ENCODE measurements around the gene IPMK. TPM values are rescaled to one million over a fixed set of nuclear protein-coding genes. Genes with fewer than 3 reads are reported as not detected.

IPMK gene
- total and polyA plus RNA-seq, 9 of the 15 experiments (the other 6 are each of a cell fraction or from before 2014, with no cell fraction given): 0.98 to 4.4 (median 2.7) TPM

DNA sequence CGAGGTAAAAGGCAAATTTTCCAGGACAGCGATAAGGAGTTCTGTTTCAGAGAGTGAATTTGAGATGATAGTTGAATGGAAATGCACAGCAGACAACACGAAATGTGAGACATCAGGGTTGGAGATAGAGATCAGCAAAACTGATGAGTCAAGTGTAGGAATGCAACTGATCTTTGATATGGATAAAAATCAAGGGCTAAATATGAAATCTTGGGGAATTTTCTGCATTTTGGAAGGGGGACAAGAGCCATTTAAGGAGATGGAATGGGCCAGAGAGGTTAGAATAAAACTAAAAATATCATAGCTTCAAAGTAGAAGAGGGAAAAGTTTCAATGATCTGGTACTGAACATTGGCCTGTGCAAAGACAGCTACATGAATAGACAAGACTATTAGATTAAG, 12.8 kb upstream of the IPMK start (continued):
- TF ChIP-seq, protein P1, sequence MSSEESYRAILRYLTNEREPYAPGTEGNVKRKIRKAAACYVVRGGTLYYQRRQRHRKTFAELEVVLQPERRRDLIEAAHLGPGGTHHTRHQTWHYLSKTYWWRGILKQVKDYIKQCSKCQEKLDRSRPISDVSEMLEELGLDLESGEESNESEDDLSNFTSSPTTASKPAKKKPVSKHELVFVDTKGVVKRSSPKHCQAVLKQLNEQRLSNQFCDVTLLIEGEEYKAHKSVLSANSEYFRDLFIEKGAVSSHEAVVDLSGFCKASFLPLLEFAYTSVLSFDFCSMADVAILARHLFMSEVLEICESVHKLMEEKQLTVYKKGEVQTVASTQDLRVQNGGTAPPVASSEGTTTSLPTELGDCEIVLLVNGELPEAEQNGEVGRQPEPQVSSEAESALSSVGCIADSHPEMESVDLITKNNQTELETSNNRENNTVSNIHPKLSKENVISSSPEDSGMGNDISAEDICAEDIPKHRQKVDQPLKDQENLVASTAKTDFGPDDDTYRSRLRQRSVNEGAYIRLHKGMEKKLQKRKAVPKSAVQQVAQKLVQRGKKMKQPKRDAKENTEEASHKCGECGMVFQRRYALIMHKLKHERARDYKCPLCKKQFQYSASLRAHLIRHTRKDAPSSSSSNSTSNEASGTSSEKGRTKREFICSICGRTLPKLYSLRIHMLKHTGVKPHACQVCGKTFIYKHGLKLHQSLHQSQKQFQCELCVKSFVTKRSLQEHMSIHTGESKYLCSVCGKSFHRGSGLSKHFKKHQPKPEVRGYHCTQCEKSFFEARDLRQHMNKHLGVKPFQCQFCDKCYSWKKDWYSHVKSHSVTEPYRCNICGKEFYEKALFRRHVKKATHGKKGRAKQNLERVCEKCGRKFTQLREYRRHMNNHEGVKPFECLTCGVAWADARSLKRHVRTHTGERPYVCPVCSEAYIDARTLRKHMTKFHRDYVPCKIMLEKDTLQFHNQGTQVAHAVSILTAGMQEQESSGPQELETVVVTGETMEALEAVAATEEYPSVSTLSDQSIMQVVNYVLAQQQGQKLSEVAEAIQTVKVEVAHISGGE (CRISPR knock-in tag; IDR thresholded peaks at IDR 0.05): no peak
- TF ChIP-seq DPF2 (IDR thresholded peaks at IDR 0.05): peak; percentile 41; the same call in 1 of the 2 replicates
- TF ChIP-seq, protein P2, sequence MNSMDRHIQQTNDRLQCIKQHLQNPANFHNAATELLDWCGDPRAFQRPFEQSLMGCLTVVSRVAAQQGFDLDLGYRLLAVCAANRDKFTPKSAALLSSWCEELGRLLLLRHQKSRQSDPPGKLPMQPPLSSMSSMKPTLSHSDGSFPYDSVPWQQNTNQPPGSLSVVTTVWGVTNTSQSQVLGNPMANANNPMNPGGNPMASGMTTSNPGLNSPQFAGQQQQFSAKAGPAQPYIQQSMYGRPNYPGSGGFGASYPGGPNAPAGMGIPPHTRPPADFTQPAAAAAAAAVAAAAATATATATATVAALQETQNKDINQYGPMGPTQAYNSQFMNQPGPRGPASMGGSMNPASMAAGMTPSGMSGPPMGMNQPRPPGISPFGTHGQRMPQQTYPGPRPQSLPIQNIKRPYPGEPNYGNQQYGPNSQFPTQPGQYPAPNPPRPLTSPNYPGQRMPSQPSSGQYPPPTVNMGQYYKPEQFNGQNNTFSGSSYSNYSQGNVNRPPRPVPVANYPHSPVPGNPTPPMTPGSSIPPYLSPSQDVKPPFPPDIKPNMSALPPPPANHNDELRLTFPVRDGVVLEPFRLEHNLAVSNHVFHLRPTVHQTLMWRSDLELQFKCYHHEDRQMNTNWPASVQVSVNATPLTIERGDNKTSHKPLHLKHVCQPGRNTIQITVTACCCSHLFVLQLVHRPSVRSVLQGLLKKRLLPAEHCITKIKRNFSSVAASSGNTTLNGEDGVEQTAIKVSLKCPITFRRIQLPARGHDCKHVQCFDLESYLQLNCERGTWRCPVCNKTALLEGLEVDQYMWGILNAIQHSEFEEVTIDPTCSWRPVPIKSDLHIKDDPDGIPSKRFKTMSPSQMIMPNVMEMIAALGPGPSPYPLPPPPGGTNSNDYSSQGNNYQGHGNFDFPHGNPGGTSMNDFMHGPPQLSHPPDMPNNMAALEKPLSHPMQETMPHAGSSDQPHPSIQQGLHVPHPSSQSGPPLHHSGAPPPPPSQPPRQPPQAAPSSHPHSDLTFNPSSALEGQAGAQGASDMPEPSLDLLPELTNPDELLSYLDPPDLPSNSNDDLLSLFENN (IDR thresholded peaks at IDR 0.05; ENCODE audit: low read depth in 2 of 2, low read length in 2 of 2): no peak
- peak; percentile 29; the same call in 1 of the 2 replicates for TF ChIP-seq ARID1B (IDR thresholded peaks at IDR 0.05)
- TF ChIP-seq ZFP1 (CRISPR knock-in tag; IDR thresholded peaks at IDR 0.05): no peak
- TF ChIP-seq TARDBP (IDR thresholded peaks at IDR 0.05): no peak
- peak; percentile 39; the same call in 1 of the 2 replicates for TF ChIP-seq NFE2 (IDR thresholded peaks at IDR 0.05; ENCODE audit: low read depth)
- TF ChIP-seq, protein P3, sequence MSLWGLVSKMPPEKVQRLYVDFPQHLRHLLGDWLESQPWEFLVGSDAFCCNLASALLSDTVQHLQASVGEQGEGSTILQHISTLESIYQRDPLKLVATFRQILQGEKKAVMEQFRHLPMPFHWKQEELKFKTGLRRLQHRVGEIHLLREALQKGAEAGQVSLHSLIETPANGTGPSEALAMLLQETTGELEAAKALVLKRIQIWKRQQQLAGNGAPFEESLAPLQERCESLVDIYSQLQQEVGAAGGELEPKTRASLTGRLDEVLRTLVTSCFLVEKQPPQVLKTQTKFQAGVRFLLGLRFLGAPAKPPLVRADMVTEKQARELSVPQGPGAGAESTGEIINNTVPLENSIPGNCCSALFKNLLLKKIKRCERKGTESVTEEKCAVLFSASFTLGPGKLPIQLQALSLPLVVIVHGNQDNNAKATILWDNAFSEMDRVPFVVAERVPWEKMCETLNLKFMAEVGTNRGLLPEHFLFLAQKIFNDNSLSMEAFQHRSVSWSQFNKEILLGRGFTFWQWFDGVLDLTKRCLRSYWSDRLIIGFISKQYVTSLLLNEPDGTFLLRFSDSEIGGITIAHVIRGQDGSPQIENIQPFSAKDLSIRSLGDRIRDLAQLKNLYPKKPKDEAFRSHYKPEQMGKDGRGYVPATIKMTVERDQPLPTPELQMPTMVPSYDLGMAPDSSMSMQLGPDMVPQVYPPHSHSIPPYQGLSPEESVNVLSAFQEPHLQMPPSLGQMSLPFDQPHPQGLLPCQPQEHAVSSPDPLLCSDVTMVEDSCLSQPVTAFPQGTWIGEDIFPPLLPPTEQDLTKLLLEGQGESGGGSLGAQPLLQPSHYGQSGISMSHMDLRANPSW (CRISPR knock-in tag; IDR thresholded peaks at IDR 0.05): no peak
- TF ChIP-seq ETV1 (tag; conservative IDR thresholded peaks at IDR 0.05; ENCODE audit: low read depth): no peak
- no peak for TF ChIP-seq RFX7 (CRISPR knock-in tag; IDR thresholded peaks at IDR 0.05)
- TF ChIP-seq, protein P4, sequence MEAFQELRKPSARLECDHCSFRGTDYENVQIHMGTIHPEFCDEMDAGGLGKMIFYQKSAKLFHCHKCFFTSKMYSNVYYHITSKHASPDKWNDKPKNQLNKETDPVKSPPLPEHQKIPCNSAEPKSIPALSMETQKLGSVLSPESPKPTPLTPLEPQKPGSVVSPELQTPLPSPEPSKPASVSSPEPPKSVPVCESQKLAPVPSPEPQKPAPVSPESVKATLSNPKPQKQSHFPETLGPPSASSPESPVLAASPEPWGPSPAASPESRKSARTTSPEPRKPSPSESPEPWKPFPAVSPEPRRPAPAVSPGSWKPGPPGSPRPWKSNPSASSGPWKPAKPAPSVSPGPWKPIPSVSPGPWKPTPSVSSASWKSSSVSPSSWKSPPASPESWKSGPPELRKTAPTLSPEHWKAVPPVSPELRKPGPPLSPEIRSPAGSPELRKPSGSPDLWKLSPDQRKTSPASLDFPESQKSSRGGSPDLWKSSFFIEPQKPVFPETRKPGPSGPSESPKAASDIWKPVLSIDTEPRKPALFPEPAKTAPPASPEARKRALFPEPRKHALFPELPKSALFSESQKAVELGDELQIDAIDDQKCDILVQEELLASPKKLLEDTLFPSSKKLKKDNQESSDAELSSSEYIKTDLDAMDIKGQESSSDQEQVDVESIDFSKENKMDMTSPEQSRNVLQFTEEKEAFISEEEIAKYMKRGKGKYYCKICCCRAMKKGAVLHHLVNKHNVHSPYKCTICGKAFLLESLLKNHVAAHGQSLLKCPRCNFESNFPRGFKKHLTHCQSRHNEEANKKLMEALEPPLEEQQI (IDR thresholded peaks at IDR 0.05): no peak
- TF ChIP-seq, protein P5, sequence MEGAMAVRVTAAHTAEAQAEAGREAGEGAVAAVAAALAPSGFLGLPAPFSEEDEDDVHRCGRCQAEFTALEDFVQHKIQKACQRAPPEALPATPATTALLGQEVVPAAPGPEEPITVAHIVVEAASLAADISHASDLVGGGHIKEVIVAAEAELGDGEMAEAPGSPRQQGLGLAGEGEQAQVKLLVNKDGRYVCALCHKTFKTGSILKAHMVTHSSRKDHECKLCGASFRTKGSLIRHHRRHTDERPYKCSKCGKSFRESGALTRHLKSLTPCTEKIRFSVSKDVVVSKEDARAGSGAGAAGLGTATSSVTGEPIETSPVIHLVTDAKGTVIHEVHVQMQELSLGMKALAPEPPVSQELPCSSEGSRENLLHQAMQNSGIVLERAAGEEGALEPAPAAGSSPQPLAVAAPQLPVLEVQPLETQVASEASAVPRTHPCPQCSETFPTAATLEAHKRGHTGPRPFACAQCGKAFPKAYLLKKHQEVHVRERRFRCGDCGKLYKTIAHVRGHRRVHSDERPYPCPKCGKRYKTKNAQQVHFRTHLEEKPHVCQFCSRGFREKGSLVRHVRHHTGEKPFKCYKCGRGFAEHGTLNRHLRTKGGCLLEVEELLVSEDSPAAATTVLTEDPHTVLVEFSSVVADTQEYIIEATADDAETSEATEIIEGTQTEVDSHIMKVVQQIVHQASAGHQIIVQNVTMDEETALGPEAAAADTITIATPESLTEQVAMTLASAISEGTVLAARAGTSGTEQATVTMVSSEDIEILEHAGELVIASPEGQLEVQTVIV (CRISPR knock-in tag; IDR thresholded peaks at IDR 0.05; ENCODE audit: borderline replicate concordance): no peak
